ENCODE results near the gene ZNF804B.

Gene ZNF804B

GRCh38 chr7:89283302-89283701 is 523.8 kb downstream of the ZNF804B start:
- Histone ChIP-seq H3K9me3 (ENCODE audit: control insufficient read depth, insufficient read depth, low read depth, low read length) (no peaks in the 10 kb centered on the region), H3K4me1 (ENCODE audit: control insufficient read depth, insufficient read depth, low read length) (no peaks in the 10 kb centered on the region), H3K36me3 (ENCODE audit: control insufficient read depth in 2 of 2, insufficient read depth in 1 of 2, low read length in 2 of 2) (no peaks in the 10 kb centered on the region), H3K27ac (ENCODE audit: extremely low read depth, low read depth, low read length) (no peak overlapping the region), H3K4me3 (ENCODE audit: low read depth, low read length) (no peak overlapping the region)
- POLR2A ChIA-PET = no interaction called here
- no peak for TF ChIP-seq ZNF48 (tag by site-specific recombination; IDR thresholded peaks at IDR 0.05)
- no peak for TF ChIP-seq INSM2 (tag by site-specific recombination; IDR thresholded peaks at IDR 0.05)
- TF ChIP-seq ZNF561 (tag by site-specific recombination; IDR thresholded peaks at IDR 0.05; ENCODE audit: borderline replicate concordance) = no peak
- TF ChIP-seq ZNF639 (tag by site-specific recombination; IDR thresholded peaks at IDR 0.05) = no peak
- no peak for TF ChIP-seq ZNF114 (tag by site-specific recombination; IDR thresholded peaks at IDR 0.05)
- no peak for TF ChIP-seq ZNF174 (tag by site-specific recombination; IDR thresholded peaks at IDR 0.05)
- no peak for TF ChIP-seq OVOL3 (tag by site-specific recombination; IDR thresholded peaks at IDR 0.05)
- TF ChIP-seq ZNF623 (tag by site-specific recombination; IDR thresholded peaks at IDR 0.05) = no peak
- TF ChIP-seq ATF2 (tag by site-specific recombination; IDR thresholded peaks at IDR 0.05; ENCODE audit: low read depth) = no peak
- TF ChIP-seq ZNF221 (tag by site-specific recombination; IDR thresholded peaks at IDR 0.05; ENCODE audit: borderline replicate concordance) = no peak
- TF ChIP-seq REST (tag by site-specific recombination; IDR thresholded peaks at IDR 0.05) = no peak
- no peak for TF ChIP-seq ZNF677 (tag by site-specific recombination; IDR thresholded peaks at IDR 0.05)
- no peak for TF ChIP-seq SP3 (tag by site-specific recombination; IDR thresholded peaks at IDR 0.05)
- CTCF ChIA-PET = interaction anchor here (0.6 to 0.7 kb wide), 2 partner anchors 448 to 656 kb away, joined by 5 to 6 read pairs; no protein-coding TSS in a partner anchor

- no peaks in the 10 kb centered on the region for H3K9me3 ChIP-seq (ENCODE audit: control insufficient read depth, insufficient read depth, low read depth, low read length)
- ChIA-PET CTCF (no interaction called here), POLR2A (no interaction called here)
- no peak overlapping the region for H3K27ac ChIP-seq (ENCODE audit: extremely low read depth, low read depth, low read length)
- no peak for TF ChIP-seq GLI4 (tag by site-specific recombination; IDR thresholded peaks at IDR 0.05)
- TF ChIP-seq HOXA7 (CRISPR knock-in tag; IDR thresholded peaks at IDR 0.05; ENCODE audit: borderline replicate concordance) = no peak
- TF ChIP-seq ZNF518A (tag by site-specific recombination; conservative IDR thresholded peaks at IDR 0.05; ENCODE audit: low read depth) = no peak
- TF ChIP-seq ZNF239 (tag by site-specific recombination; IDR thresholded peaks at IDR 0.05) = no peak
- no peak for TF ChIP-seq ZNF768 (tag by site-specific recombination; IDR thresholded peaks at IDR 0.05)
- TF ChIP-seq ZBTB10 (tag by site-specific recombination; IDR thresholded peaks at IDR 0.05) = no peak
- TF ChIP-seq EGR2 (tag by site-specific recombination; IDR thresholded peaks at IDR 0.05; ENCODE audit: low read depth) = no peak
- no peaks in the 10 kb centered on the region for H3K4me1 ChIP-seq (ENCODE audit: control insufficient read depth, insufficient read depth, low read length)
- no peaks in the 10 kb centered on the region for H3K36me3 ChIP-seq (ENCODE audit: control insufficient read depth in 2 of 2, insufficient read depth in 1 of 2, low read length in 2 of 2)
- no peak overlapping the region for H3K4me3 ChIP-seq (ENCODE audit: low read depth, low read length)
These were observed 549.0 kb downstream of the ZNF804B start for GRCh38 chr7:89308535-89308934.

Data from HEK293 (cell line).